HG03565 (cell line): ENCODE results near the gene SELPLG.
"Not testable (repeated sequence)": the region's sequence is repeated elsewhere in the genome, so short reads cannot be mapped to it uniquely, and the experiment has no call there.

Experiments
- ATAC-seq: cut with Tn5 transposase; IDR thresholded peaks from one replicate; pipeline ENCODE4 v1.9.1; 2021; ENCODE audit warnings: mild to moderate bottlenecking, moderate library complexity; ENCODE audit not compliant: unreplicated experiment

SELPLG gene

GRCh38 chr12:108633534-108634248 is at the start of gene SELPLG:
Gene SELPLG (minus strand): TSS chr12:108633894. CDS start chr12:108624307, 9,587 bp downstream.
- peak; percentile 47 for ATAC-seq

GRCh38 chr12:108681317-108681716 is 47.6 kb upstream of the SELPLG start:
- ATAC-seq: no peak

- ATAC-seq: no peak
Measured at GRCh38 chr12:108679106-108679681, 45.5 kb upstream of the SELPLG start.

GRCh38 chr12:108678104-108678730 is 44.5 kb upstream of the SELPLG start:
- ATAC-seq: no peak

- no peak for ATAC-seq
Measured at GRCh38 chr12:108677381-108677780, 43.7 kb upstream of the SELPLG start.

- no peak for ATAC-seq
Measured at GRCh38 chr12:108676707-108677106, 43.0 kb upstream of the SELPLG start.

GRCh38 chr12:108675792-108676191 is 42.1 kb upstream of the SELPLG start:
- no peak for ATAC-seq

- ATAC-seq: no peak
Measured at GRCh38 chr12:108672054-108672453, 38.4 kb upstream of the SELPLG start.

- no peak for ATAC-seq
Measured at GRCh38 chr12:108671110-108671509, 37.4 kb upstream of the SELPLG start.

GRCh38 chr12:108670066-108670631 is 36.5 kb upstream of the SELPLG start:
- ATAC-seq: no peak

- ATAC-seq: no peak
Measured at GRCh38 chr12:108668542-108668941, 34.8 kb upstream of the SELPLG start.

- no peak for ATAC-seq
Measured at GRCh38 chr12:108668063-108668462, 34.4 kb upstream of the SELPLG start.

GRCh38 chr12:108667349-108667748 is 33.7 kb upstream of the SELPLG start:
- ATAC-seq: no peak

- ATAC-seq: no peak
Measured at GRCh38 chr12:108666401-108666881, 32.7 kb upstream of the SELPLG start.

GRCh38 chr12:108665608-108666202 is 32.0 kb upstream of the SELPLG start:
- ATAC-seq: no peak

- peak; percentile 58 for ATAC-seq
Measured at GRCh38 chr12:108664338-108665258, 30.9 kb upstream of the SELPLG start.

- no peak for ATAC-seq
Measured at GRCh38 chr12:108663324-108664015, 29.8 kb upstream of the SELPLG start.

GRCh38 chr12:108658115-108658514 is 24.4 kb upstream of the SELPLG start:
- ATAC-seq: not testable (repeated sequence)

- ATAC-seq: no peak
Measured at GRCh38 chr12:108657130-108657745, 23.5 kb upstream of the SELPLG start.
